ENCODE results near the gene FURIN. TPM values are rescaled to one million over a fixed set of nuclear protein-coding genes. Genes with fewer than 3 reads are reported as not detected.

Gene FURIN
- total RNA-seq, 1 experiment from 2014 or later = 35.1 TPM

GRCh38 chr15:90889313-90889730 is 20.9 kb downstream of the FURIN start:
- Histone ChIP-seq H3K14ac (ENCODE audit: insufficient read depth, low read length) (no peak overlapping the region), H2BK20ac (ENCODE audit: low read depth, low read length, poor library complexity, severe bottlenecking) (no peak overlapping the region), H3K27ac (ENCODE audit: insufficient read length, low read depth, low read length) (no peak overlapping the region), H3K9ac (ENCODE audit: extremely low read depth, insufficient read length, low read length) (no peak overlapping the region), H3K79me2 (ENCODE audit: insufficient read depth, low read length) (no peaks in the 10 kb centered on the region), H2BK120ac (ENCODE audit: low read depth, low read length, poor library complexity, severe bottlenecking) (no peak overlapping the region), H4K5ac (ENCODE audit: insufficient read length, low read depth, low read length) (no peak overlapping the region), H3K4me1 (ENCODE audit: insufficient read depth, low read length) (no peaks in the 10 kb centered on the region; the same call in 1 of the 2 replicates), H3K18ac (ENCODE audit: insufficient read length, low read depth, low read length) (no peak overlapping the region), H2BK15ac (ENCODE audit: low read depth, low read length) (no peak overlapping the region), H3K4me2 (ENCODE audit: insufficient read depth, insufficient read length, low read length) (no peak overlapping the region), H3K23ac (ENCODE audit: insufficient read length, low read depth, low read length) (no peak overlapping the region), H2AFZ (ENCODE audit: low read length) (no peak overlapping the region), H4K91ac (ENCODE audit: insufficient read length, low read depth, low read length) (no peak overlapping the region), H2AK5ac (ENCODE audit: insufficient read length, low read length) (no peak overlapping the region), H4K8ac (replicated peaks; ENCODE audit: insufficient read length, low read depth, low read length) (no peak overlapping the region), H3K4ac (ENCODE audit: low read depth, low read length) (no peak overlapping the region), H3K56ac (ENCODE audit: insufficient read length, low read depth, low read length) (no peak overlapping the region), H3K23me2 (ENCODE audit: insufficient read length, low read depth, low read length, poor library complexity, severe bottlenecking) (peaks cover 4% of the 10 kb centered on the region), H2BK5ac (ENCODE audit: insufficient read length, low read length) (no peak overlapping the region), H2BK12ac (ENCODE audit: insufficient read length, low read depth, low read length) (no peak overlapping the region), H3K27me3 (ENCODE audit: insufficient read depth, low read length) (no peaks in the 10 kb centered on the region), H3K9me3 (ENCODE audit: control insufficient read depth, low read depth, low read length) (no peaks in the 10 kb centered on the region), H3K79me1 (ENCODE audit: insufficient read depth, low read depth, low read length, poor library complexity, severe bottlenecking) (no peaks in the 10 kb centered on the region), H3T11ph (ENCODE audit: low read length) (no peak overlapping the region), H4K20me1 (ENCODE audit: control insufficient read depth, insufficient read depth, insufficient read length) (no peaks in the 10 kb centered on the region)
- Mint-ChIP-seq H3K4me1 (peaks cover 13 to 21% of the 10 kb centered on the region in 2 experiments), H3K36me3 (ENCODE audit: insufficient read depth in 1 of 3, low read depth in 3 of 3) (peaks cover 4 to 10% (median 4%) of the 10 kb centered on the region in 3 experiments; a peak in 5 of 7 replicates), H3K4me3 (no peak overlapping the region), H3K27ac (no peak overlapping the region; a peak in 1 of 7 replicates), H3K27me3 (ENCODE audit: low read depth) (no peaks in the 10 kb centered on the region; the same call in 1 of the 2 replicates), H3K9me3 (no peaks in the 10 kb centered on the region; a peak in 1 of 5 replicates)
- TF ChIP-seq CTCF (conservative IDR thresholded peaks at IDR 0.05) = no peak
- no peak for DNase-seq
- no CpG with 5 or more reads among the region's 18 CpGs for WGBS (ENCODE audit: extremely low coverage, insufficient read length, low lambda C conversion rate)
